ENCODE results near the gene NHEJ1.

DNA sequence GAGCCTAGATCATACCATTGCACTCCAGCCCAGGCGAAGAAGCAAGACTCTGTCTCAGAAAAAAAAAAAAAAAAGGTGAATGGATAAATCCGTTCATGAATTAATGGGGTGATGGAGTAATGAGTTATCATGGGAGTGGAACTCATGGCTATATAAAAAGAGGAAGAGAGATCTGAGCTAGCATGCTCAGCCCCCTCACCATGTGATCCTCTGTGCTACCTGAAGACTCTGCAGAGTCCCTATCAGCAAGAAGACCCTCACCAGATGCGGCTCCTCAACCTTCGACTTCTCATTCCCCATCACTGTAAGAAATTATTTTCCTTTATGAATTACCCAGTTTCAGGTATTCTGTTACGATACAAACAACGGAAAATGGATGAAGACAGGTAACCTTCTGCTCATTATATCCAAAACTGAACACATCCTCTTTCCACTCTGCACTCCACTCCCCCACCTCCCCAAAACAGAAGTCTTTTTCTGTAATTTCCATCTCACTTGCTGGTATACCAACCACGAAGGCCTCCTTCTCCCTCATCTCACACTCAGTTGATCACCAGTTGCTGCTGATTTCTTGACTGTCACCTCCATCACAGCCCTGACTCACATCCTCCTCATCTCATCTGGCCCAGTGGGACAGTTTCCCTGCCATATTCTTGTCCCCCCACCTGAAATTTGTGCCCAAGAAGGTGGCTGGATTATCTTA lies 26.3 kb upstream of the NHEJ1 start:
- TF ChIP-seq, protein P1, sequence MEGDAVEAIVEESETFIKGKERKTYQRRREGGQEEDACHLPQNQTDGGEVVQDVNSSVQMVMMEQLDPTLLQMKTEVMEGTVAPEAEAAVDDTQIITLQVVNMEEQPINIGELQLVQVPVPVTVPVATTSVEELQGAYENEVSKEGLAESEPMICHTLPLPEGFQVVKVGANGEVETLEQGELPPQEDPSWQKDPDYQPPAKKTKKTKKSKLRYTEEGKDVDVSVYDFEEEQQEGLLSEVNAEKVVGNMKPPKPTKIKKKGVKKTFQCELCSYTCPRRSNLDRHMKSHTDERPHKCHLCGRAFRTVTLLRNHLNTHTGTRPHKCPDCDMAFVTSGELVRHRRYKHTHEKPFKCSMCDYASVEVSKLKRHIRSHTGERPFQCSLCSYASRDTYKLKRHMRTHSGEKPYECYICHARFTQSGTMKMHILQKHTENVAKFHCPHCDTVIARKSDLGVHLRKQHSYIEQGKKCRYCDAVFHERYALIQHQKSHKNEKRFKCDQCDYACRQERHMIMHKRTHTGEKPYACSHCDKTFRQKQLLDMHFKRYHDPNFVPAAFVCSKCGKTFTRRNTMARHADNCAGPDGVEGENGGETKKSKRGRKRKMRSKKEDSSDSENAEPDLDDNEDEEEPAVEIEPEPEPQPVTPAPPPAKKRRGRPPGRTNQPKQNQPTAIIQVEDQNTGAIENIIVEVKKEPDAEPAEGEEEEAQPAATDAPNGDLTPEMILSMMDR (IDR thresholded peaks at IDR 0.05; ENCODE audit: low read depth, low read length, poor library complexity, severe bottlenecking), result no peak
- no peak for TF ChIP-seq EZH2phosphoT487 (IDR thresholded peaks at IDR 0.05; ENCODE audit: borderline replicate concordance, low read length)

Measured in DOHH2 (cell line).